ENCODE measurements around the gene CDC25C. TPM values are rescaled to one million over a fixed set of nuclear protein-coding genes. Genes with fewer than 3 reads are reported as not detected.

The CDC25C gene
- total and polyA plus RNA-seq, 2 of the 4 experiments (the other 2 are of a cell fraction): 7.3 to 8.2 TPM

- in situ Hi-C loops (cut with MboI; ENCODE audit: low sequenced_read_pairs): no loop called here
- Histone ChIP-seq H2AK9ac (replicated peaks; ENCODE audit: low read depth, low read length, poor library complexity) (no peak overlapping the region), H3K9me3 (ENCODE audit: control insufficient read depth, insufficient read depth, low read length) (no peaks in the 10 kb centered on the region), H3K79me1 (ENCODE audit: low read depth in 1 of 2, low read length in 2 of 2) (no peaks in the 10 kb centered on the region), H4K20me1 (ENCODE audit: insufficient read depth, low read length) (no peaks in the 10 kb centered on the region), H3K36me3 (ENCODE audit: control insufficient read depth, insufficient read depth, low read length) (no peaks in the 10 kb centered on the region), H2BK20ac (ENCODE audit: low read depth, low read length) (no peak overlapping the region), H4K5ac (ENCODE audit: low read depth, low read length) (no peak overlapping the region), H3K4me2 (ENCODE audit: low read depth, low read length) (no peak overlapping the region), H3K14ac (replicated peaks; ENCODE audit: low read depth, low read length) (no peak overlapping the region), H3K4me3 (ENCODE audit: insufficient read depth, low read depth, low read length) (no peak overlapping the region), H3K27ac (ENCODE audit: insufficient read depth, low read length) (no peak overlapping the region), H3K56ac (ENCODE audit: extremely low read depth, insufficient read depth, low read length) (no peak overlapping the region), H2AK5ac (ENCODE audit: low read depth, low read length) (no peak overlapping the region), H3K9me1 (ENCODE audit: insufficient read depth, low read length) (no peaks in the 10 kb centered on the region), H3K23ac (ENCODE audit: low read depth, low read length) (no peak overlapping the region), H3K18ac (ENCODE audit: low read depth, low read length) (no peak overlapping the region), H3K4me1 (ENCODE audit: control insufficient read depth, insufficient read depth, low read length) (no peaks in the 10 kb centered on the region; the same call in 1 of the 2 replicates), H2BK5ac (ENCODE audit: low read depth, low read length, poor library complexity, severe bottlenecking) (no peak overlapping the region), H4K8ac (ENCODE audit: low read depth in 2 of 2, low read length in 2 of 2) (no peak overlapping the region), H2BK15ac (ENCODE audit: low read depth, low read length) (no peak overlapping the region), H2BK120ac (ENCODE audit: low read depth, low read length) (no peak overlapping the region), H3K9ac (ENCODE audit: low read depth, low read length) (no peak overlapping the region), H3K27me3 (ENCODE audit: control insufficient read depth, insufficient read depth, low read length) (peaks cover 46% of the 10 kb centered on the region), H4K91ac (ENCODE audit: insufficient read depth, low read depth, low read length) (no peak overlapping the region), H2AFZ (replicated peaks; ENCODE audit: low read length, poor library complexity) (no peak overlapping the region), H3K4ac (ENCODE audit: low read depth, low read length) (no peak overlapping the region)
- TF ChIP-seq USF2 (IDR thresholded peaks at IDR 0.05; ENCODE audit: low read depth, low read length) (no peak), ELK1 (IDR thresholded peaks at IDR 0.05; ENCODE audit: borderline replicate concordance, low read depth, low read length) (no peak), MAFK (IDR thresholded peaks at IDR 0.05; ENCODE audit: low read depth, low read length) (no peak), MXI1 (IDR thresholded peaks at IDR 0.05; ENCODE audit: borderline replicate concordance, low read depth, low read length) (no peak), RAD21 (IDR thresholded peaks at IDR 0.05; ENCODE audit: low read length) (no peak), MAZ (IDR thresholded peaks at IDR 0.05; ENCODE audit: borderline replicate concordance, low read depth, low read length) (no peak), BHLHE40 (IDR thresholded peaks at IDR 0.05; ENCODE audit: low read depth, low read length) (no peak), POLR2A (IDR thresholded peaks at IDR 0.05; ENCODE audit: low read depth, low read length) (no peak), CHD1 (IDR thresholded peaks at IDR 0.05; ENCODE audit: low read depth, low read length) (no peak), SMC3 (IDR thresholded peaks at IDR 0.05; ENCODE audit: low read depth, low read length) (no peak), RFX5 (IDR thresholded peaks at IDR 0.05; ENCODE audit: low read depth, low read length) (no peak)
- no TSS peak for BruUV-seq (replicated peaks)
- no peak for ATAC-seq (ENCODE audit: low read depth)
- intact Hi-C loops (cut with micrococcal nuclease): no loop called here
- CTCF ChIA-PET: no interaction called here
- no peak for DNase-seq
- dilution Hi-C loops (cut with HindIII; ENCODE audit: low sequenced_read_pairs, unreplicated experiment): no loop called here
- WGBS, 2 experiments (ENCODE audit: extremely low coverage in 2 of 2, insufficient read length in 1 of 2): no CpG with 5 or more reads among the region's 1 CpG
- POLR2A ChIA-PET (ENCODE audit: unreplicated experiment): no interaction called here
These were observed 85.9 kb downstream of the CDC25C start for GRCh38 chr5:138245717-138246116.

Data from IMR-90 (cell line).